PC-9 (cell line): ENCODE data around the gene C19orf44.

Experiments used
- EZH2 ChIP-seq: fragments of 200-600 bp; sonication (generic); IDR thresholded peaks from 2 replicates; pipeline ENCODE4 v1.8.0; 2017; ENCODE audit warnings: antibody characterized with exemption, low read depth
- TF ChIP-seq, protein P1 (sequence below): fragments of 200-600 bp; sonication (generic); conservative IDR thresholded peaks from 2 replicates; pipeline ENCODE4 v1.6.1; 2017; ENCODE audit warnings: mixed run types, antibody characterized with exemption, mild to moderate bottlenecking, moderate library complexity

DNA sequence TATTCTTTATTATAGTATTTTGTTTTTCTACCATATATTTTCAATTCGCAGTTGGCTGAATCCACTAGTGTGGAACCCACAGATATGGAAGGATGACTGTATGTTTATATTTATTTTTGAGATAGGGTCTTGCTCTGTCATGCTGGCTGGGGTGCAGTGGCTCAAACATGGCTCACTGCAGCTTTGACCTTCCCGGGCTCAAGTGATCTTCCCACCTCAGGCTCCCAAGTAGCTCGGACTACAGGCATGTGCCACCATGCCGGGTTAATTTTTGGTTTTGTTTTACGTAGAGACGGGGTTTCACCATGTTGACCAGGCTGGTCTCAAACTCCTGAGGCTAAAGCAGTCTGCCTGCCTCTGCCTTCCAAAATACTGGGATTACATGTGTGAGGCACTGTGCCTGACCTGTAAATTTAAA, 66.4 kb downstream of the C19orf44 start:
- TF ChIP-seq, protein P1, sequence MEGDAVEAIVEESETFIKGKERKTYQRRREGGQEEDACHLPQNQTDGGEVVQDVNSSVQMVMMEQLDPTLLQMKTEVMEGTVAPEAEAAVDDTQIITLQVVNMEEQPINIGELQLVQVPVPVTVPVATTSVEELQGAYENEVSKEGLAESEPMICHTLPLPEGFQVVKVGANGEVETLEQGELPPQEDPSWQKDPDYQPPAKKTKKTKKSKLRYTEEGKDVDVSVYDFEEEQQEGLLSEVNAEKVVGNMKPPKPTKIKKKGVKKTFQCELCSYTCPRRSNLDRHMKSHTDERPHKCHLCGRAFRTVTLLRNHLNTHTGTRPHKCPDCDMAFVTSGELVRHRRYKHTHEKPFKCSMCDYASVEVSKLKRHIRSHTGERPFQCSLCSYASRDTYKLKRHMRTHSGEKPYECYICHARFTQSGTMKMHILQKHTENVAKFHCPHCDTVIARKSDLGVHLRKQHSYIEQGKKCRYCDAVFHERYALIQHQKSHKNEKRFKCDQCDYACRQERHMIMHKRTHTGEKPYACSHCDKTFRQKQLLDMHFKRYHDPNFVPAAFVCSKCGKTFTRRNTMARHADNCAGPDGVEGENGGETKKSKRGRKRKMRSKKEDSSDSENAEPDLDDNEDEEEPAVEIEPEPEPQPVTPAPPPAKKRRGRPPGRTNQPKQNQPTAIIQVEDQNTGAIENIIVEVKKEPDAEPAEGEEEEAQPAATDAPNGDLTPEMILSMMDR = no peak
- no peak for TF ChIP-seq EZH2
